ENCODE results near the gene TMEM208. TPM values are rescaled to one million over a fixed set of nuclear protein-coding genes. Genes with fewer than 3 reads are reported as not detected.

The TMEM208 gene
- polyA plus RNA-seq, 5 donors, result 22.2 to 32.3 (median 24.8) TPM

DNA sequence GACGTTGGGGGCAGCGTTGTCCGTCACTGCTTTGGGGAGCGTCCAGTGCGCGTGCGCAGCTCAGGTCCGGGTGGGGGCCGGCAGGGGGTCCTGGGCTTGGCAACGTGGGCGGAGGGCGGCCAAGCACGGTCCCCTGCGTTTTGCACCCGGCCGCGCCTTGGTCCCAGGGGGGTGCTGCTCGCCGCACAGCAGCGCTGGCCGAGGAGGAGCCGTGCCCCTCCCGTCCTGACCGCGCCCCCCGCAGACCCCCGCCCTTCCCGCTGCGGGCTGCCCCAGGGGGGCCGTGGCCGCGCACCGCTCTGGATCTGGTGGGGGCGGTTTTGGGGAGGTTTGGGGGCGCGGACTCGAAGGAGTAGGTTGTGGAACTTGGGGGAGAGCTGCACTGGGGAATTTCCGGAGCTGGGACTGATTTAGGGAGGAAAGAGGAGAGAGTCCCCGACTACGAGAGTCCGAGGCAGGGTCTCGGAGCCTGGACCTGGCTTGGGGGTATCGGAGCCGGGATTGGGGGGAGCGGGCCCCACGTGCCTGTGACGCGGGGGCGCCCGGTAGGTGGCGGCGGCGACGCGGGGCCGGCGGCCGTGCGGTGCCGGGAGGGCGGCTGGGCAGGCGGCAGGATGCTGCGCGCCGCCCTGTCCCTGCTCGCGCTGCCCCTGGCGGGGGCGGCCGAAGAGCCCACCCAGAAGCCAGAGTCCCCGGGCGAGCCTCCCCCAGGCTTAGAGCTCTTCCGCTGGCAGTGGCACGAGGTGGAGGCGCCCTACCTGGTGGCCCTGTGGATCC is 21.7 kb downstream of the TMEM208 start, which contains the start of gene SLC9A5:
TSS of gene SLC9A5 (plus strand) at position 579 of the 777 bp plus-strand sequence. CDS start at position 615, 36 bp downstream.
- DNase-seq, result peak in 1 of 2 donors; percentile 51

- no peak for DNase-seq
Measured at GRCh38 chr16:67249178-67250044, 22.5 kb downstream of the TMEM208 start.

- DNase-seq, result no peak
Measured at GRCh38 chr16:67250045-67250327, 23.1 kb downstream of the TMEM208 start.

DNA sequence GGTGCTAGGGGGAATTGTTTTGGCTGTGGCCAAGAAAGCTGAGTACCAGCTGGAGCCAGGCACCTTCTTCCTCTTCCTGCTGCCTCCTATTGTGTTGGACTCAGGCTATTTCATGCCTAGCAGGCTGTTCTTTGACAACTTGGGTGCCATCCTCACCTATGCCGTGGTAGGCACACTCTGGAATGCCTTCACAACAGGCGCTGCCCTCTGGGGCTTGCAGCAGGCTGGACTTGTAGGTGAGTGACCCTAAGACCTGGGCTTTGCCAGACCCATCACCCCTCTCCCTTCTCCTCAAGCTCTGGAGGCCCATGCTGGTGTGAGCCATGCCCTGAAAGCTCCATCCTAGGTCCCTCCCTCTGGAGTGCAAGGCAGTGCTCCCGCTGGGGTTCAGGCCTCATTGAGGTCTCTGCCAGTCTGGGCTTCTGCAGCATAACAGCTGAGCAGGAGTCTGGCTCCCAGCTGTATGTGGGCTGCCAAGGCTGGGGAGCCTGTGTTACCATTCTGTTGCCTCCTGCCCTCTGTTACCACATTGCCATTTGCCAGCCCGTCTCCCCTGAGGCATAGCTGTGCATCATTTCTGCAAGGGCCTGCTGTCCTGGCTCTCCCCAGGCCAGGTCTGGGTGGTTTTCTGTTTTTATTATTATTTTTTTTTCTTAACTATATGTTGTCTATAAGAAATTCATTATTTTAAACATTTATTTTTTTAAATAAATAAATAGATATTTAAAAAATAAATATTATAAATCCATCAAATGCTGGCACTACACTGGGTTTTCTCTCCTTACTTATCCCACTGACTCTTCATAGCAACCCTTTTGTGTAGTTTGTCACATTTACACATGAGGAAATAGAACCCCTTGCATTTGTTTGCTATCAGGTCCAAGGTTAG is 25.9 kb downstream of the TMEM208 start:
- no peak for DNase-seq

DNA sequence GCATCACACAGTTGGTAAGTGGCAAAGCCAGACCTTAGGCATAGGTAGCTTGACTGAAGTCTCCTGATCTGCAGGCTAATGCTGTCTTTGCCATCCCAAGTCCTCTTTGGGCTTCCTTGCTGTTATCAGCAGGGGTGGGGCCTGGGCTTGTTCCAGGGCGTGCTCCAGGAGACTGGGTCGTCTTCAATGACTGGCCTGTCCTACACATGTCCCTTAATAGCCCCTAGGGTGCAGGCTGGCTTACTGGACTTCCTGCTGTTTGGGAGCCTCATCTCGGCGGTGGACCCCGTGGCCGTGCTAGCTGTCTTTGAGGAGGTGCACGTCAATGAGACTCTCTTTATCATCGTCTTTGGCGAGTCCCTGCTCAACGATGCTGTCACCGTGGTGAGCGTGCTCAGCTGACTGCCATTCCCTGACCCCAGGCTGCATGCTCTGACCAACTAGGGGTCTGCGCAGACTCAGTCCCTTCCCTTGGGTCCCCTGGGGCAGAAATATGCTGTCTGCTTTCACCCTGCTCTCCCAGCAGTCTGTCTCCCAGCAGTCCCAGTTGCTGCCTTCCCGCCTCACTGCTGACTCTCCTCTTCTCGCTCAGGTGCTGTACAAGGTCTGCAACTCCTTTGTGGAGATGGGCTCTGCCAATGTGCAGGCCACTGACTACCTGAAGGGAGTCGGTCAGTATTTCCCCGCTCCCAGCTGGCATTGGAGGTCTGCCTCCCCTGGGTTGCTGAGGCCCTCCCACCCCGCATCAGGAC is 28.0 kb downstream of the TMEM208 start:
- no peak for DNase-seq

GRCh38 chr16:67255553-67256221 is 28.8 kb downstream of the TMEM208 start:
- no peak for DNase-seq

GRCh38 chr16:67256701-67257230 is 29.8 kb downstream of the TMEM208 start:
- DNase-seq, result no peak

DNA sequence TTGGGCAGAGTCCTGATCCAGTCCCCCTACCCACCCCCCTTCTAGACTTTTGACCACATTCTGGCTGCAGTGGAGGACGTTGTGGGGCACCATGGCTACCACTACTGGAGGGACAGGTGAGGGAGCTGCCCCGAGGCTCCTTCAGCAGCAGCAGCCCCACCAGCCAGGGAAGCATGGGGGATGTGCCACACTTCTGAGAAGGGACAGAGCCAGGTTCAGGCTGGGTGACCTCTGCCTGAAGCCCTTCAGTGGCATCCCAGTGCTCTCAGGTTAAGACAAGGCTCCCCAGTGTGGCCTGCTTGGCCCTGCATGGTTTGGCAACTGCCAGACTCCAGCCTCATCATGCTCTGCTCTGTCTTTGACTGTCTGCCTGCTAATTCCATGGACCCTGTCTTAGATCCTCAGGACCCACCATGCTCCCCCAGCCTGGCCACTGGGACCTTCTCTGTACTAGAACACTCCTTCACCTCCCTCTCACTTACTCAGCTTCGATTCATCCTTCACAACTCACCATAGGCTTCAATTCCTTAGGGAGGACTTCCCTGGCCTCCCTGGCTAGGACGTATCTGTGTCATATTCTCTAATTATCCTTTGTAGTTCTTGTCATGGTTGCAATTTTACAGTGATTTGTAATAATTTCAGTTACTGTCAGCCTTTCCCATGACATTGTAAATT is 30.7 kb downstream of the TMEM208 start:
- DNase-seq, result no peak

DNA sequence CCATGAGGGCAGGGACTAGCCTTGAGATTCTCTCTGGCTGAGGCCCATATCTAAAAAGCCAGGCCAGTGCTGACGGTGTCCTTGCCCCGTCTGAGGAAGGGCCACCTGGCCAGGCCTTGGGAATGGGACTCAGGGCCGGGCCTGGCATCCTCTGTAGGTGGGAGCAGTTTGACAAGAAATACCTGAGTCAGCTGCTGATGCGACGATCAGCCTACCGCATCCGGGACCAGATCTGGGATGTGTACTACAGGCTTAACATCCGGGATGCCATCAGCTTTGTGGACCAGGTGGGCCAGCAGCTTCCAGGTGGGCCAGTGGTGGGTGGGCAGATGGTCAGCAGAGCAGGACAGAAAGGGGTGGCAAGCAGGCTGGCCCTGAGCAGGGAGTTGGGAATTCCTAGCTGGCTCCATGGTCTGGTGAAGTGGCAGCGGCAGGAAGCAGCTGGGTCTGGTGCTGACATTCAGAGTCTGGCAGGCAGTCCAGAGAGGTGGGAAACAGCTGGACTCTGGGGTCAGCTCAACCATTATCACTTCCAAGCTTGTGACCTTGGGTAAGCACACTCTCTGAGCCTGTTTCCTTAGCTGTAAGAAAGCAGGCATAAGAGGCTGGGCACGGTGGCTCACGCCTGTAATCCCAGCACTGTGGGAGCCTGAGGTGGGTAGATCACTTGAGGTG is 31.4 kb downstream of the TMEM208 start:
- DNase-seq, result no peak

DNA sequence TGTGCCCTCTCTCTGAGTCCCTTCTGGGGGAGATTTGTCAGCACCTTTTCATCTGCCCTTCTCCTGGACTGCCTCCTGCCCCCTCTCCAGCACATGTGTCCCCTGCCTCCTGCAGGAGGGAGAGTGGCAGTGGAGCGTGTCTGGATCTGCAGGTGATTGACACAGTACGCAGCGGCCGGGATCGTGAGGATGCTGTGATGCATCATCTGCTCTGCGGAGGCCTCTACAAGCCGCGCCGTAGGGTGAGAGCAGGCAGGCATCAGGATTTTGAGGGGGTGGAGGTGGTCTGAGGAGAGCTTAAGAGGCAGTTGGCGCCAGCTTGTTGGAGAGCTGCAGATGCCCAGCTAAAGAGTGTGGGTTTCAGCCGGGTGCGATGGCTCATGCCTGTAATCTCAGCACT is 32.8 kb downstream of the TMEM208 start:
- no peak for DNase-seq

- no peak for DNase-seq
Measured at GRCh38 chr16:67260426-67261063, 33.6 kb downstream of the TMEM208 start.

DNA sequence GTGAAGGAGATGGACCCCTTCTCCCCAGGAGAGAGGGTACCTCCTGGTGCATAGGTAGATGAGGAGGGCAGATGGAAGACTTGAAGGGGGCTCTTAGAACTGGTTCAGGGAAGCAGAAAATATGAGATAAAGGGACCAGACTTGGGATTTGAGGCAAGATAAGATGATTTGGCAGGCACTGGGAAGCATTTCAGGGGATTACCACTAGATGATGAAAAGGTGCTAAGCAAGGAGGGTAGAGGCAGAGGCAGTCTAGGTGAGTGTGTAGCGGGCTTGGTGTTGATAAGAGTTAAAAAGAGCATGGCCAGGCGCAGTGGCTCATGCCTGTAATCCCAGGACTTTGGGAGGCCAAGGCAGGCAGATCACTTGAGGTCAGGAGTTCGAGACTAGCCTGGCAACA is 36.3 kb downstream of the TMEM208 start:
- no peak for DNase-seq

- DNase-seq, result no peak
Measured at GRCh38 chr16:67264277-67264676, 37.3 kb downstream of the TMEM208 start.

DNA sequence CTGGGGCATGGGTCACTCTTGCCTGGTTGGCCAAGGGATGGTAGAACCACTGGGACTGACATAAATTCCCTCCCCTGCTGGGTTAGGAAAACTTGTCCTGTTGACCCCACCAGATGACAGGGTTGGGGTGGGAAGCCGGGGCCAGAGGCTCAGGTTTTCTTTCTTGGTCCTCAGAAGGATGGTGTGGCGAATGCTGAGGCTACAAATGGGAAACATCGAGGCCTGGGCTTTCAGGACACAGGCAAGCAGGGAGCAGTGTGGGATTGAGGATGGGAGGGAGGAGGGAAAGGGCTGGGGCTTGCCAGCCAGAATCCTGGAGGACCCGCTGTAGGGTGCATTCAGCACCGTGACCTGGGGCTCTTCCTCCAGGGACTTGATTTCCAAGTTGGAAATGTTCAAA is 37.9 kb downstream of the TMEM208 start:
- no peak for DNase-seq

GRCh38 chr16:67265834-67266233 is 38.9 kb downstream of the TMEM208 start:
- no peak for DNase-seq

DNA sequence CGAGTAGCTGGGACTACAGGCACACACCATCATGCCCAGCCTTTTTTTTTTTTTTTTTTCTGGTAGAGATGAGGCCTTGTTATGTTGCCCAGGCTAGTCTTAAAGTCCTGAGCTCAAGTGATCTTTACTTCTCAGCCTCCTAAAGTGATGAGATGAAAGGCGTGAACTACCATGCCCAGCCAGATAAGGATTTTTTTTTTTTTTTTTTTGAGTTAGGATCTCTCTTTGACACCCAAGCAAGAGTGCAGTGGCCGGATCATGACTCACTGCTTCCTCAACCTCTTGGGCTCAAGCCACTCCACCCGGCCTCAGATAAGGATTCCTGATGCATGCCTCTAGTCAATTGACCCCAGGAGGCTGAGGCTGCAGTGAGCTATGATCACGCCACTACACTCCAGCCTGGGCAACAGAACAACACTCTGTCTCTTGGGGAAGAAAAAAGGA is 41.2 kb downstream of the TMEM208 start:
- DNase-seq, result no peak

DNA sequence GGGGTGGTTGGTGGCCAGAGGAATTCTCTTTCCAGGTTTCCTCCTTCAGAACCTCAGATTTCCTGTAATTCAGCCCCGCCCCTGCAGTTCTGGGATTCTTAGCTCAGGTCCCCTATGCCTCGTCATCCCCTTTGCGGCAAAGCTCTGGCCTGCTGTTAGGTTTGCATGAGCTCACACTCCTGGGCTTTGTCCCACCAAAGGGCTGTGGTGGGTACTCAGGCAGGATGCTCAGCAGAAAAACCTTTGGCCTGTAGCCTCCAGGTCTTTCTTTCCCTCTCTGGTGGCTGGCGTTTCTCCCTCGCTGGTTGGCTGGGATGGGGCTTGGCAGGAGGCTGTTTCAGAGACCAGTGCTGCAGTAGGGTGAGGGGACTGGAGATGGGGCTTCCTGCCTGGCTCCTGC is 42.8 kb downstream of the TMEM208 start:
- DNase-seq, result no peak

DNA sequence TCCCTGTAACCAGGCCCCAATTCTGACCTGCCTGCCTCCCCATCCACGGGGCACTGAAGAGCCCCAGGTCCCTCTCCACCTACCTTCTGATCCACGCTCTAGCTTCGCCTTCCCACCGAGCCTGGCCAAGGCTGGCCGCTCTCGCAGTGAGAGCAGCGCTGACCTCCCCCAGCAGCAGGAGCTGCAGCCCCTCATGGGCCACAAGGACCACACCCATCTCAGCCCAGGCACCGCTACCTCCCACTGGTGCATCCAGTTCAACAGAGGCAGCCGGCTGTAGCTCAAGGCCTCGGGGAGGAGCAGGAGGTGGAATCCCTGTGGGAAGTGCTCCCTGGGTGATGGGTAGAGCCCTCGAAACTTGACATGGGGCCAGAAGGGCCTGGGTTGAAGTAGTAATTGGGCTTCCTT is 44.0 kb downstream of the TMEM208 start:
- no peak for DNase-seq

GRCh38 chr16:67271446-67271845 is 44.5 kb downstream of the TMEM208 start:
- no peak for DNase-seq
